Iris pigment epithelial cell (primary cell): Measurements from ENCODE around the gene HMCN2.
"Not testable (repeated sequence)": the region's sequence is repeated elsewhere in the genome, so short reads cannot be mapped to it uniquely, and the experiment has no call there.

Experiments
- DNase-seq: peaks from one replicate; pipeline ENCODE4 v3.0.0-alpha.2; 2011; ENCODE audit warnings: low read depth

HMCN2 gene

DNA sequence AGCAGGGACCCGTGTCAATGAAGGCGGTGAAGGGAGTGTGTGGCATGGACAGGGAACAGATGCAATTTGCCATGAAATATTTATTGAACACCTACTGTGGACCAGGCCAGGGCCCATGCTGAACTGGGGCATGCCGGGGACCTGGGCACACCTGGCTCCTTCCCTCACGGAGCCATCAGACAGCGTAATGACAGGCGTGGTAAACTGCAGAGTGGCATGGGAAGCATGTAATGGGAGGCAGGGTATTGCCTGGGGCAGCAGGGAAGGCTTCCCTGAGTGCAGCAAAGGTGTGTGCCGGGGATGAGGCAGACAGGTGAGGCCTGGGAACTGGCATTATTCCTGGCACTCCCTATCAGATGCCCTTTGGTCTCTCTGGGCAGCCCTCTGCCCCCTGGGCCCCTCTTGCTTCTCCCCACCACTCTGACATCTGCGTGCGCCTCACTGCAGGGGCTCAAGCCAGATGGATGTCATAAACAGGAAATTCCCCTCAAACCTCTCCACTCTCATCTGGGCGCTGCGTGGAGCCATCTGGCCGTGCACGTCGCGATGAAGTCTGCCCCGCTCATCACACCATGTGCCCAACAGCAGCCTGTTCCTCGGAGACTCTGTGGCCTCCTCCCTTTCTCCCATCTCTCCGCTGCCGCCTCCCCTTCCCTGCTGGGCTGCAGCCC, 67.6 kb downstream of the HMCN2 start:
- peak; percentile 30 for DNase-seq

DNA sequence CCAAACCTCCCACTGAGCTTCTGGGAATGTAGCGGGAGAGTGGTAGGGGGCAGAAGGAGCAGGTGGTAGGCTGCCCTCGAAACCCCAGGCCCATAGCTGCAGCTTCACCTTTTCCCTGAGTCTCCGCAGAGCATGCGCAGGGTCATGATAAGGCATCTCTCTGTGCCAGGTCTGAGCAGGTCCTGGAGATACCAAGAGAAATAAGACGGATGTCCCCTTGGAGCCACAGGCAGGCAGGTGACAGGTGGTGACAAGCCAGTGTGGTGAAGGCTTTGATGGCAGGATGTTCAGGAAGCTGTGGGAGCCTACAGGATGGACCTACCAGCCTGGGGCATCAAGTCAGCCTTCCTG, 68.1 kb downstream of the HMCN2 start:
- DNase-seq, result no peak

DNA sequence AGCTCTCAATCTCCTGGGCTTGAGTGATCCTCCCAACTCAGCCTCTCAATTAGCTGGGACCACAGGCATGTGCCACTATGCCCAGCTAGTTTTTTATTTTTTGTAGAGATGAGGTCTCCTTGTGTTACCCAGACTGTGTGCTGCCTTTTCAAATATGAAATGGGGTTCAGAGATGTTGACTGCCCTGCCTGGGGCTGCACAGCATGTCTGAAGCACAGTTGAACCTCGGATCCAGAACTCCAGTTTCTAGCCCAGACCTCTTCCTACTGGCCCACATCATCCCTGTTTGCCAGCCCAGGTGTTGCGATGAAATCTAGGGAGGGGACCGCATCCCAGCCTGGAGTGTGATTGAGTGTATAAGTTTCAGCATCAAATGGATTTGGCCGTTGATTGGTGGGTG, 69.4 kb downstream of the HMCN2 start:
- DNase-seq, result no peak

DNA sequence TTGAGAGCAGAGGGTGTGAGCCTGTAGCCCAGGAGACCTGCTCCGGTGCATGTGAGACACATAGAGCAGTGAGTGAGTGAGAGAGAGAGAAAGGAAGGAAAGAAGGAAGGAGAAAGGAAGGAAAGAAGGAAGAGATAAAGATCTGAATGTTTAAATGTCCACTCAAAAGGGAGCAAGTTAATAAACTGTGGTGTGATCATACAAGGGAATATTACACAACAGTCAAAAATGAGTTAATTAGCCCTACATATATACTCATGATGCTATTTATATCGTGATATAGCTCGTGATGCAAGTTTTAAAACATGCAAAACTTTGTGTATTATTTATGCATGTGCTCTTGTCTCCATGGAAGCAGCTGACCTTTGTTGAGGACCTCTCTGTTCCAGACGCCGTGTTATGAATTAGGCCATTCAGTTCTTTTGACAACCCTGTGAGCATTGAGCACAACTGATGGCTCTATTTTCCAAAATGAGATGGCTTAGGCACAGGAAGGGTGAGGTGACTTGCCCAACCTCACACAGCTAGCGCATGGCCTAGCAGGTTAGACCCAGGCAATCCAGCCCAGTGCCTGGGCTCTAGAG, 70.6 kb downstream of the HMCN2 start:
- peak; percentile 6 for DNase-seq

DNA sequence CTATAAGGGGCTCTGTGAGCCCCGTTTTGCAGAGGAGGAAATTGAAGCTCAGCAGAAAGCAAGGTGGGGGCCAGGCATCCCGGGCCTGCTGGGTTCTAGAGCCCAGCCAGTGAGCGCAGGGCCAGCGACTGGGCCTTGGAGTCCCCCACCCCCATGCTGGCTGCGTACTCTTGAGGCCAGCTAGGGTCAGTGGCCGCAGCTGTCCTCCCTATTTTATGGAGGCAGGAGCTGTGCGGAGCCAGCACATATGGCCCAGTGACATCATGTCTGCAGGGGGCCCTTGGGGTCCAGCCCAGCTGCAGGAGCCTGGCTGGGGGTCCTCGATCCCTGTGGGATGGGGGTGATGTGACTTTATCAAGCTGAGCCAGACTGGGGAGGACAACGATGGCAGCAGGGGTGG, 71.3 kb downstream of the HMCN2 start:
- no peak for DNase-seq

DNA sequence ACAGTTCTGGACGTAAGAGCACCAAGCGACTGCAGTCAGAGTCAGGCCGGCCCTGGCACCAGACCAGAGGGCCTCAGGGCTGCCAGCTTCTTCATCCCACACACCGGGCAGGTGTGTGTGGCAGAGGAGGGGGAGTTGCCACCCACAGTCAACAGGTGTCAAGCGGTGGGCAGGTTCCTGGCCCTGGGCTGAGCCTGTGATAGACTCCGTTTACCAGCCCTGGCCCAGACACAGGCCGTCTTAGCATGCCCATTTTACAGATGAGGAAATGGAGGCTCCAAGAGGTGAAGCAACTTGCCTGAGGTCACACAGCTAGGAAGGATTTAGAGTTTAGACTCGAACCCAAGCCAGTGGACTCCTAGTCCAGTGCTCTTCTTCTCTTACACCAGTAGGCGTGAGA, 71.8 kb downstream of the HMCN2 start:
- DNase-seq, result no peak

DNA sequence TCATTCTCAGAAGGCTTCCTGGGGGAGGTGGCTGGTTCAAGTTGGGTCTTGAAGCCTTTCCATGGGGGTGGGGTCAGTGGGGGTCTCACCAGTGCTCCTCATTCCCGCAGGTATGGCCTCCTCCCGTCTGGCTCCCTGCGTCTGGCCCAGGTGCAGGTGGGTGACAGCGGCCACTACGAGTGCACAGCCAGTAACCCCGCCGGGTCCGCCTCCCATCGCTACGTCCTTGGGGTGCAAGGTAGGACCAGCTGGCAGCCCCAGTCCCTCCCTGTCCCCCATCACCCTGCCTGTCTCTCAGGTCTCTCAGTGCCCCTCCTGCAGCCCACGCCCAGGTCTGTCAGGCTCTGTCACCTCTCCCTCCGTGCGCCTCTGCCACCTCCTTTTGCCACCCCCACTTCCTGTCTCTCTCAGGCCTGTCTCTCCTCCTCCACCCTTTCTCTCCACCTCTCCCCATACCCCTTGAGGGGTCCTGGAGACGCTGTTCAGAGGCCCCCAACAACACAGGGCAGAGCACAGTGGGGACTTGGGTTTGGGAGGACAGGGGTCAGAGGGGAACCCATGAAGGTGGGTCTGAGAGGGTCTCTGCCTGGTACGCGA, 72.3 kb downstream of the HMCN2 start:
- DNase-seq, result no peak

DNA sequence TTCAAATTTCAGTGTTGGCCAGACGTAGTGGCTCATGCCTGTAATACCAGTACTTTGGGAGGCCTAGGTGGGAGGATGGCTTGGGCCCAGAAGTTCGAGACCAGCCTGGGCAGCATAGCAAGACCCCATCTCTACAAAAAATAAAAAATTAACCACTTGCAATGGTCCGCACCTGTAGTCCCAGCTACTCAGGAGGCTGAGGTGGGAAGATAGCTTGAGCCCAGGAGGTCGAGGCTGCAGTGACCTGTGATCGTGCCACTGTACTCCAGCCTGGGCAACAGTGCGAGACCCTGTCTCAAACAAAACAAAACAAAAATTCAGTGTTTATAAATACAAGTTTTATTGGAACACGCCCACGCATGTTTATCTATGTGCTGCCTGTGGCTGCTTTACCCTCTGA, 73.3 kb downstream of the HMCN2 start:
- not testable (repeated sequence) for DNase-seq

DNA sequence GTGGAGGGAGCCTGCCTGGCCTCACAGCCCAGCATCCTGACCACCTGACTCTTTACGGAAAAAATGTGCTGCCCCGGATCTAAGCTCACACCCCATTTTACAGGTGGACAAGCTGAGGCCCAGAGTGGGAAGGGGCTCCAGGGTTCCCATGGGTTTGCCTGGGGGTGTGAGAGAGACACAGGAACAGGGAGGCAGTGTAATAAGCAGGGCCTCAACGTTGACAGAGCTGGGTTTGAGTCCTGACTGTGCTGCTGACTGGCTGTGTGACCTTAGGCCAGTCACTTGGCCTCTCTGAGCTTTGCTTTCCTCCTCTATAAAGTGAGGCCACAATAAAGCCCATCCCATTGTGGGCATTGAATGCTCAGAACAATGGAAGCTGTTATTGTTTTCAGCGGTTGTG, 73.7 kb downstream of the HMCN2 start:
- DNase-seq, result no peak

DNA sequence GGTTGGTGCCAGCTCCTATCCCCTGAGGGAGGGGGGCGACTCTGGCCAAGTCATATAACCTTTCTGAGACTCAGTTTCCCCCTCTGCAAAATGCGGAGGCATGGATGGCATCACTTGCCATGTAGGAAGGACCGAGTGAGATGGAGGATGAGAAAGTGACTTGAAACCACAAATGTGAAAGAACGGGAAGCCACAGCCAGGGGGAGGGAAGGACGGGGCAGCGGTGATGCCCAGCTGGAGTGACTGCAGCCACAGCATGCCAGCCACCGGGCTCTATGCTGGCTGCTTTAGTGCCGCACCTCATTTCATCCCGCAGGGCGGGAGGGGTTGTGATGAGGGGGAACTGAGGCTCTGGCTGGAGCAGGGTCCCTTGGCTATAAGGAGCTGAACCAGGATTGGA, 74.5 kb downstream of the HMCN2 start:
- DNase-seq, result no peak

DNA sequence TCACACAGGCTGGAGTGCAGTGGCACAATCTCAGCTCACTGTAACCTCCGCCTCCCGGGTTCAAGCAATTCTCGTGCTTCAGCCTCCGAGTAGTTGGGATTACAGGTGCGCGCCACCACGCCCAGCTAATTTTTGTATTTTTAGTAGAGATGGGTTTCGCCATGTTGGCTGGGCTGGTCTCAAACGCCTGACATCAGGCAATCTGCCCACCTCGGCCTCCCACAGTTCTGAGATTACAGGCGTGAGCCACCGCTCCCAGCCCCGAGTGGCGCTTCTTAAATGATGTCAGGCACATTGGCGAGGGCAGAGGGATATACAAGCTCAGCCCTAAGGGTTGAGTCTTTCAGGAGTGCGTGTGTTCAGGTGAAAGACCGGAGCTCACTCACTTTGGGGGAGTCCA, 75.0 kb downstream of the HMCN2 start:
- not testable (repeated sequence) for DNase-seq

DNA sequence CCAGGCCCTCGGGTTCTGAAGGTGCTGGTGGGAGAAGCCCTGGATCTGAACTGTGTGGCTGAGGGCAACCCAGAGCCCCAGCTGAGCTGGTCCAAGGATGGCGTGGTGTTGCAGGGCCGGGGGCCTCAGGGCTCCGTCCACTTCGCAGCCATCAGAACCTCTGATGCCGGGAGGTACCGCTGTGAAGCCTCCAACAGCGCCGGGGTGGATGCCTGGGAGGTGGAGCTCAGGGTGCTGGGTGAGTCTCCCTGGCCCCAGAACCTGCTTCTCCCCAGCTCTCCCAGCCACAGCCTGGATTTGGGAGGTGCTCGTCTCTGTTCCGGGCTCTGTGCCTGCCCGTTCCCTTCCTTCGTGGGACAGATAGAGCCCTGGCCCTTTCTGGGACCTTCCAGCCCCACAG, 75.6 kb downstream of the HMCN2 start:
- DNase-seq, result no peak

DNA sequence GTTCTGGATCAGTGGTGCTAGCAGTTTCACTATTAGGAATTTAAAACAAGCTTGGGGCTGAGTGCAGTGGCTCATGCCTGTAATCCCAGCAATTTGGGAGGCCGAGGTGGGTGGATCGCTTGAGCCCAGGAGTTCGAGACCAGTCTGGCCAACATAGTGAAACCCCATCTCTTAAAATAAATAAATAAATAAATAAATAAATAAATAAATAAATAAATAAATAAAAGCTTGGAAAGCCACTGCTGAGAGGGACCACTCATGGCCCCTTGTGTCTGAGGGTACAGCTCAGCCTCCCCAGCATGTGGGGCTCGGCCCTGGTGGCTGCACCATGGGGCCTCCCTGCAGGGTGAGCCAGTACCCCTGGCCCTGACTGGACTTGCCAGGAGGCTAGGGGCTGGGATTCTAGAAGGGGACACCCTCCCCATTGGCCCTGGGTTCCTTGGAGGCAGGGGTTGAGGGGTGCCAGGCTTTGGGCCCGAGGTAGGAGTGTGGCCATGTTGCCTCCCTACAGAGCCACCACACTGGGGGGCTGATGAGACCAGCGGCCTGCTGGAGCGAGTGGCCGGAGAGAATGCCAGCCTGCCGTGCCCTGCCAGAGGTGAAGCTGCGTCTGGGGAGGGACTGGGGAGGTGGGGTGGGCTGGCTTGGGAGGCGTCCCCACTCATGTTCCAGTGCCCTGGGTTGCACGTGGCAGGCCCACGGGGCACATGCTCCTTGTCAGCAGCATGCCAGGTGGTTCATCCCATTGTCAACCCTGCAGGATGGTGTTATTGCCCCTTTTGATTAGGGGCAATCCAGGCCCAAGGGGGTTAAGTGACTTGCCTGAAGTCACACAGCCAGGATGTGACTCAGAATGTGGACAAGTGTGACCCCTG, 76.5 kb downstream of the HMCN2 start:
- DNase-seq, result no peak

DNA sequence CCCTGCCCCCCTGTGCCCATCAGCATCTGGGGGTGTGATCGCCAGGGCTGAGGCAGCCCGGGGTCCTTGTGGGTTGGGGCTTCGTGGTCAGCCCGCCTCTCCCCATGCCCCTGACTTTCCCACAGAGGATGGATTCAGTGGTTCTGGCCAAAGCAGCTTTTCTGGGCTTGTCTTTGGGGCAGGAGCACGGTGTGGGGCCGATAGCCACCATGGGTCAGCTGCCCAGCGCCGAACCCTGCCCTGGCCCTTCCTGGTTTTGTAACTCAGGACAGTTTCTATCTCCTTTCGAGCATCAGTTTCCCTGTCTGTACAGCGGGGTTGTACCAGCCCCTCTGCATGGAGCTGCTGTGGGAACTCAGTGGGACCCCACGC, 77.1 kb downstream of the HMCN2 start:
- no peak for DNase-seq

DNA sequence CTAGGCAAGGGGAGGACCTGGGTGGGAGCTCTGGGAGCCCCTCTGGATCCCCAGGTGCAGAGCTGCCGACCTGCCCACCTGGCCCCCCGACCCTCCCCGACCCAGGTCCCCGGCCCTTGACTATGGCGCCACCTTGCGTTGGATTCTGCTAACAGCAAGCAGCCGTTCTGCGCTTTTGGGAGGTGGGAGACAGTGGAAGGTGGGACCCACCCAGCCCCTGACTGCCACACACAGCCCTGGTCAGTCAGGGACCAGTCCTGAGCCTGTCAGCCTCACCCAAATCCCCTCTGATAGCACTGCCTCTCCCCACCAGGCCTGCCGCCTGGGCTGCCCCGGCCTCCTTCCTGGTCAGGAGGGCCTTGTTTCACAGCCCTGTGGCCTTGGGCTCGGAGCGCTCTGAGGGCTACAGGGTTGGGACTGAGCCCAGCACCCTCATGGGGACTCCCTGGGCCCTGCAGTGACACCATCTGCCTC, 77.9 kb downstream of the HMCN2 start:
- DNase-seq, result no peak

DNA sequence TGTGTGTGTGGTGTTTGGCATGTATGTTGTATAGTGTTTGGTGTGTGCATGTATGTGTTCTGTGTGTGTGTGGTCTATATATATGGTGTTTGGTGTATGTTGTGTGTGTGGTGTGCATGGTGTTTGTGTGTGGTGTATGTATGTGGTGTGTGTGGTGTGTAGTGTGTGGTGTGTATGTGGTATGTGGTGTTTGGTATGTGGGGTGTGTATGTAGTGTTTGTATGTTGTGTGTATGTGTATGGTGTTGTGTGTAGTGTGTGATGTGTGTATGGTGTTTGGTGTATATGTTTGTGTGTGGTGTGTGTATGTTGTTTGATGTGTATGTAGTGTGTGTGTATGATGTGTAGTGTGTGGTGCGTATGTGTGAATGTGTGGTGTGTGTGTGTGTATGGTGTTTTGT, 78.8 kb downstream of the HMCN2 start:
- no peak for DNase-seq

DNA sequence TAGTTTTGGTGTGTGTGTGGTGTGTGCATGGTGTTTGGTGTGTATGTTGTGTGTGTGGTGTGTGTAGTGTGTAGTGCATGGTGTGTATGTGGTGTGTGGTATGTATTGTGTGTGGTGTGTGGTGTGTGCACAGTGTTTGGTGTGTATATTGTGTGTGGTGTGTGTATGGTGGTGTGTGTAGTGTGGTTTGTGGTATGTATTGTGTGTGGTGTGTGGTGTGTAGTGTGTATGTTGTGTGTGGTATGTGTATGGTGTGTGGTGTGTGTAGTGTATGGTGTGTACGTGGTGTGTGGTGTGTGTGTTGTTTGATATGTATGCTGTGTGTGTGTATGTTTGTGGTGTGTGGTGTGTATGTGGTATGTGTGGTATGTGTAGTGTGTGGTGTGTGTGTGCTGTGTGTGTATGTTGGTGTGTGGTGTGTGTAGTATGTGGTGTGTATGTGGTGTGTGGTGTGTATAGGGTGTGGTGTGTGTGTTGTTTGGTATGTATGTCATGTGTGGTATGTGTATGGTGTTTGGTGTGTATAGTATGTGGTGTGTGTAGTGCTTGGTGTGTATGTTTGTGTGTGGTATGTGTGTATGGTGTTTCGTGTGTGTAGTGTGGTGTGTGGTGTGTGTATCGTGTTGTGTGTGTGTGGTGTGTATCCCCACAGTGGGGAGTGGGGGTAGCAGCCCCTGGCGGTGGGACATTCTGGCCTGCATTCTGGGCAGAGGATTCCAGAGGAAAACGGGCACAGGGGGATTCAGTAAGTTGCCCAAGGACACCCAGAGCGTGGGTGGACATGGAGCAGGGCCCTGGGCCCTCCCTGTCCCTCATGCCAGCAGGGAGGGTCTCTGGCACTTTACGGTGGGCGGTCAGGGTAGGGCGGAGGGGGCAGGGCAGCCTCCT, 79.7 kb downstream of the HMCN2 start:
- DNase-seq, result no peak

DNA sequence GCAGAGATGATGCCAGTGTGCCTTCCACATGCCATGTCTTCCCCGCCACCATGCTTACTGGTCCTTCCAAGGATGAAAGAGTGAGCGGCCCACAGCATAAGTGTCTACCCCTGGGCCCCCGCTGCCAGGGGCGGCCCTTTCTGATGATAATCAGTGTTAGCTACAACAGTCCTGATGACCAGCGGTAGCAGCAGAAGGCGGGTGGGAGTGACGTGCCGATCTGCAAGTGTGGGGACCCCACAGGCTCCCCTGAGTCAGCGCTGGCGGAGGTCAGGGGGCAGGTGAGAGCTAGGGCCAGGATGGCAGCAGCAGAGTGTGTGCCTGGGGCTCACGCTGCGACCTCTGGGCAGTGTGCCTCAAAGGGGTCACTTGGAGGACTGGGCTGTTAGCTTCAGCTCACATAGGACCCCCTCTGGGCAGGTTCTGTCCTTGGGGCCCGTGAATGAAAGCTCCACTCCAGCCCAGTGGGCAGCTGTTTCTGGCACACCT, 80.4 kb downstream of the HMCN2 start:
- no peak for DNase-seq

DNA sequence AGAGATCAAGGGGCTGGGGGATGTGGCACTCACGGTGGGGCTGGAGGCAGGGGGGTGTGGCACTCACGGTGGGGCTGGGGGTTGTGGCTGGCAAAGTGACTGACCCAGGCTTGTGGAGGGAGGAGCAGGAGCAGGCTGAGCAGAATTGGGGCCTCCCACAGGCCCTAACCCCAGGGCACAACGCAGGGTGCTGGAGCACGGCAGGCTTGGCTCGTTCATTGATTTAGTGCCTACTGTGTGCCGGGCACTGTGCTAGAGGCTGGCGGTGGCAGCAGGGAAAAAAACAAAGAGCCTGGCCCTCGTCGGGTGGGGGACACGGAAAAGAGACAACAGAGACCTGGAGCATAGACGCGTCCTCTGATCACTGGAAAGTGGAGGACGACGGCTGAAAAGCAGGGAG, 80.9 kb downstream of the HMCN2 start:
- no peak for DNase-seq

DNA sequence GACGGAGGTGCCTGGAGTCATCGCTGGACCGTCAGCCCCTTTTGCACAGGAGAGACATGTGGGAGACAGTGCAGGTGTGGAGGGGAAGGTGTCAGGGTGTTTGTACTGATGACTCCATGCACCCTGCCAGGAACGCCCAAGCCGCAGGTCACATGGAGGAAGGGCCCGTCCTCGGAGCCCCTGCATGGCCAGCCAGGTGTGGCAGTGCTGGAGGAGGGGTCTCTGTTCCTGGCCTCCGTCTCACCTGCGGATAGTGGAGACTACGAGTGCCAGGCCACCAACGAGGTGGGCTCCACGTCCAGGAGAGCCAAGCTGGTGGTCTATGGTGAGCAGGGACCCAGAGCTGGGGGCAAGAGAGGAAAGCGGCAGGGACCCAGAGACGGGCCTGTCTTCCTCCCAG, 81.5 kb downstream of the HMCN2 start:
- DNase-seq, result no peak

DNA sequence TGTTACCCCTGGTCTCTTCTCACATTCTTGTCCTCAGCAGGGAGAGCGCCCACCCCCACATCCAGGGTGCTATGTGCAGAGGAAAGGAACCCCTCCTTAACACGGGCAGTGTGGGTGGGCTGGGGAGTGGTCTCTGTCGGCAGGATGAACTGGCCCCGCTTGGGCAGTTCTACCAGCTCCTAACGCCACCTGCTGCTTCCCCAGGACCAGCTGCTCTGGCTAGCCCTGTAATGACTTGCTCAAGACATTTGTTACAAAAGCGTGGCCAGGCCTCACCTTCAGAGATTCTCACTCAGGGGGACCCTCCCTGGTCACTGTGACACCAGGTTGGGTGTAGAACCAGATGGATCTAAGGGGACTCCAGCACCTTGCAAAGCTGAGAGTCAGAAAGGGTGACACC, 82.4 kb downstream of the HMCN2 start:
- DNase-seq, result no peak

DNA sequence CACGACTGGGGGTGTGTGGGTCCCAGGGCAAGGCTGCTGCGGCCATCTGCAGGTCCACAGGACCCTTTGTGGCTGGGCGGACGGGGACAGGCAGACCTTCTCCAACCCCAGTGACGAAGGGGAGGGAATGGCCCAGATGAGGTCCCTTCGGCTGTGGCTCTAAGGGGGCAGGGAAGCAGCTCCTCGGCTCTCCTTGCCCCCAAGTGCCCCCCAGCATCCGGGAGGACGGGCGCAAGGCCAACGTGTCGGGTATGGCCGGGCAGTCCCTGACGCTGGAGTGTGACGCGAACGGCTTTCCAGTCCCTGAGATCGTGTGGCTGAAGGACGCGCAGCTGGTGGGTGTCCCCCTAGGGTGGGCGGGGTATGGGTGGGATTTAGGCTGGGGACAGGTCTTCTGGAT, 82.8 kb downstream of the HMCN2 start:
- DNase-seq, result no peak
